ENCODE results near the gene AHDC1.

DNA sequence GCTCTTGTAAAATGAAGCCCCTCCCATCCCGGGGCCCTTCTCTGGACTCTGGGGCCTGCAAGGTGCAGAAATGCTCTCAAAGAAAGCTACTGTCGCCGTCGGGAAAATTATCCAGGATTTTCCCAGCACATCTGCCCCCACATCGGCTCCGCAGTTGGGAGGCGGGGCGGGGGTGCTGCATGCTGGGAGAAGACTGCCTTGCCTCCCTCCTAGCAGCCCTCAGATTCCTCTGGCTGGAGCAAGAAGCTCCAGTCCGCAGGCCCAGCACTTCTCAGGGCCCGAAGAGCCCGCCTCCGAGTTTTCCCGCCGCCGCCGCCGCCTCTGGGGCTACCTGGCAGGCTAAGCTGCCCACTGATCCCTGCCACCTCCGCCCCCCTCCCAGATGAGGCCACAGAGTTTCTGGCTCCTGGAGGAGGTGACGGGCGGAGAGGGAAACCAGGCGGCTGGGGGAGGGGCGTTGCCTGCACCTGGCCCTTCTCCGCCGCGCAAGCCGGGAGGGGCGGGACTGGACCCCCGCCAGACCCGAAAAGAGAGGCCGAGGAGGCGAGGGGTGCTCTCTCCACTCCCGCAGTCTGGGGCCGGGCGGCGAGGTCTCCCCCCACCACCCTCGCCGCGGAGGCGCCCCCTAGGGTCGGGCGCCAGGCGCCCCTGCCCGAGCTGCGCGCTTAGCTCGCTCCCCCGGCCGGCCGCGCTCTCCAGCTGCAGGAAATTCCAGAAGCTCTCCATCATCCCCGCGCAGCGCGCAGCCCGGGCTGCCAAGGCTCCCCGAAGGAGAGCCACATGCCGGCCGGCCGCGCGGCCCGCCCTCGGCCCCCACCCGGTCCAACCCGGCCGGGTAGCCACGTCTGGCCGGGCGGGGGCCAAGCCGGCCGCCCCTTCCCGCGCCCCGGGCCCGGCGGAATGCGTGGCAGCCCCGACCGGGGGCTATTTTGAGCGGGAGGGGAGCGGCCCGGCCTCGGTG is 28.8 kb downstream of the AHDC1 start:
- no peak for TF ChIP-seq POLR2A (IDR thresholded peaks at IDR 0.05; ENCODE audit: low read length)
- TF ChIP-seq GATA1 (IDR thresholded peaks at IDR 0.05; ENCODE audit: low read depth, low read length) = no peak

Measured in erythroblast (primary cell).